Ishikawa (cell line): Measurements from ENCODE around the gene TMED4.

Source experiments
- CEBPB ChIP-seq: IDR thresholded peaks from 2 replicates; pipeline ENCODE4 v1.6.1; 2012
- CREB1 ChIP-seq: IDR thresholded peaks from 2 replicates; pipeline ENCODE4 v1.6.1; 2012; ENCODE audit warnings: low read depth

Gene TMED4

DNA sequence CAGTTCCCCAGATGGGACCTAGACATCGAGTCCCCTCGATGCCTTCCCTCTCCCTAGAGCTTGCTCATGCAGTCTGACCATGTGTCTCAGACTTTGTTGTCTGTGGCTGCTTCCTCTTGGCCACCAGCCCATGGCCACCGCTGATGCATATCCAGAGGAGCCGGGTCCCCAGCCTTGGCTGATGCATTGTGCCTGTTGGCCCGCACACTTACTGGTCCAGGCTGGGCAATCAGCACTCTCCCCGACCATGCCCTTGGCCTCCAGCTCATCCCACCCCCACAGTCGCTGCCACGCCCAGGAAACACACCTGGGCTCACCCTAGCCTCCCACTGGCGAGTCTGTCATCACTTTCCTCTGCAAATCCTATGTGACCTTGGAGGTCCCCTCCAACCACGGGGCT, 51.0 kb downstream of the TMED4 start:
- no peak for TF ChIP-seq CREB1
- no peak for TF ChIP-seq CEBPB
